Trophoblast cell (in vitro differentiated cells and primary cell): ENCODE measurements around the gene SPTLC1.

Experiments used
- DNase-seq, 2 donors: peaks; one replicate each; pipeline ENCODE4 v3.0.0-alpha.2; 2016
- H2AFZ ChIP-seq: 2 replicates; pipeline ENCODE4 v1.6.1; 2013; ENCODE audit warnings: low read length, moderate library complexity, mild to moderate bottlenecking; ENCODE audit not compliant: insufficient read depth, poor library complexity
- H2AK5ac ChIP-seq: 2 replicates; pipeline ENCODE4 v1.6.1; 2013; ENCODE audit warnings: mild to moderate bottlenecking, low read length
- H2BK120ac ChIP-seq: 2 replicates; pipeline ENCODE4 v1.6.1; 2013; ENCODE audit warnings: low read length, mild to moderate bottlenecking, moderate library complexity; ENCODE audit not compliant: insufficient read depth, poor library complexity
- H2BK12ac ChIP-seq: 2 replicates; pipeline ENCODE4 v1.6.1; 2013; ENCODE audit warnings: mild to moderate bottlenecking, low read length, moderate library complexity
- H2BK5ac ChIP-seq: 2 replicates; pipeline ENCODE4 v1.6.1; 2013; ENCODE audit warnings: low read length, low read depth, moderate library complexity, mild to moderate bottlenecking; ENCODE audit not compliant: poor library complexity
- H3K14ac ChIP-seq: 2 replicates; pipeline ENCODE4 v1.6.1; 2013; ENCODE audit warnings: mild to moderate bottlenecking, low read length
- H3K18ac ChIP-seq: 2 replicates; pipeline ENCODE4 v1.6.1; 2013; ENCODE audit warnings: mild to moderate bottlenecking, low read length
- H3K23ac ChIP-seq: 2 replicates; pipeline ENCODE4 v1.6.1; 2013; ENCODE audit warnings: low read length
- H3K27ac ChIP-seq: 2 replicates; pipeline ENCODE4 v1.5.1; 2013; ENCODE audit warnings: low read depth, mild to moderate bottlenecking, inconsistent platforms, low read length, moderate library complexity
- H3K27me3 ChIP-seq: 2 replicates; pipeline ENCODE4 v1.6.1; 2013; ENCODE audit warnings: inconsistent platforms, mild to moderate bottlenecking, low read length, moderate library complexity; ENCODE audit not compliant: insufficient read depth
- H3K36me3 ChIP-seq, 2 experiments: 1 replicate in 1 of 2; 2 replicates in 1 of 2; pipeline ENCODE4 v1.6.1; 2013; ENCODE audit warnings: low read length in 2 of 2, mild to moderate bottlenecking in 2 of 2, moderate library complexity in 1 of 2; ENCODE audit not compliant: insufficient read depth in 2 of 2, control insufficient read depth in 1 of 2
- H3K4ac ChIP-seq: 2 replicates; pipeline ENCODE4 v1.6.1; 2013; ENCODE audit warnings: low read depth, mild to moderate bottlenecking, low read length, moderate library complexity
- H3K4me1 ChIP-seq, 2 experiments: 1 replicate in 1 of 2; 2 replicates in 1 of 2; pipeline ENCODE4 v1.6.1; 2013; ENCODE audit warnings: low read length in 2 of 2, mild to moderate bottlenecking in 2 of 2, moderate library complexity in 1 of 2; ENCODE audit not compliant: insufficient read depth in 2 of 2, control insufficient read depth in 1 of 2
- H3K4me2 ChIP-seq: 2 replicates; pipeline ENCODE4 v1.6.1; 2013; ENCODE audit warnings: inconsistent platforms, mild to moderate bottlenecking, low read length, moderate library complexity
- H3K4me3 ChIP-seq: 2 replicates; pipeline ENCODE4 v1.5.1; 2013; ENCODE audit warnings: mild to moderate bottlenecking, low read depth, low read length, inconsistent platforms
- H3K79me1 ChIP-seq: one replicate; pipeline ENCODE4 v1.6.1; 2013; ENCODE audit warnings: low read length
- H3K79me2 ChIP-seq: 2 replicates; pipeline ENCODE4 v1.6.1; 2013; ENCODE audit warnings: low read length, mild to moderate bottlenecking; ENCODE audit not compliant: control insufficient read depth, insufficient read depth, poor library complexity
- H3K9ac ChIP-seq: 2 replicates; pipeline ENCODE4 v1.6.1; 2013; ENCODE audit warnings: mild to moderate bottlenecking, low read length
- H3K9me3 ChIP-seq: 2 replicates; pipeline ENCODE4 v1.6.1; 2013; ENCODE audit warnings: low read depth, mild to moderate bottlenecking, control low read depth, inconsistent platforms, low read length; ENCODE audit not compliant: insufficient read depth
- H4K12ac ChIP-seq: 2 replicates; pipeline ENCODE4 v1.6.1; 2013; ENCODE audit warnings: low read depth, mild to moderate bottlenecking, low read length, moderate library complexity
- H4K8ac ChIP-seq: 2 replicates; pipeline ENCODE4 v1.6.1; 2013; ENCODE audit warnings: low read depth, mild to moderate bottlenecking, low read length, moderate library complexity
- H4K91ac ChIP-seq: one replicate; pipeline ENCODE4 v1.6.1; 2013; ENCODE audit warnings: low read depth, mild to moderate bottlenecking, low read length, moderate library complexity
- WGBS: extraction: QIAGEN DNeasy Blood & Tissue Kit; methylation state at CpG from one replicate; pipeline ENCODE4 v1.1.7; 2013; ENCODE audit warnings: missing lambda C conversion rate; ENCODE audit not compliant: insufficient read length, insufficient coverage; ENCODE audit errors: extremely low coverage; 5-methylcytosine and 5-hydroxymethylcytosine counted together

Gene SPTLC1

GRCh38 chr9:92098638-92099037, 16.6 kb downstream of the SPTLC1 start:
- Histone ChIP-seq H3K9me3 (peaks cover 2% of the 10 kb centered on the region), H3K9ac (no peak overlapping the region), H3K4me1 (peaks cover 6 to 10% of the 10 kb centered on the region in 2 experiments), H4K12ac (no peak overlapping the region), H2AFZ (no peak overlapping the region), H4K91ac (no peak overlapping the region), H3K4me2 (no peak overlapping the region), H3K18ac (no peak overlapping the region), H4K8ac (no peak overlapping the region), H2BK5ac (no peak overlapping the region), H3K23ac (no peak overlapping the region), H2AK5ac (no peak overlapping the region), H3K4ac (no peak overlapping the region), H3K79me1 (no peaks in the 10 kb centered on the region), H3K4me3 (no peak overlapping the region), H3K79me2 (no peaks in the 10 kb centered on the region), H3K27me3 (no peaks in the 10 kb centered on the region), H2BK12ac (no peak overlapping the region), H3K27ac (no peak overlapping the region), H2BK120ac (no peak overlapping the region), H3K14ac (no peak overlapping the region), H3K36me3 (peaks cover 4 to 10% of the 10 kb centered on the region in 2 experiments)
- no peak for DNase-seq
- no CpG with 5 or more reads among the region's 1 CpG for WGBS

- Histone ChIP-seq H3K79me1 (no peaks in the 10 kb centered on the region), H4K8ac (no peak overlapping the region), H2AK5ac (no peak overlapping the region), H3K18ac (peak overlapping the region; percentile 41), H2AFZ (no peak overlapping the region), H2BK5ac (no peak overlapping the region), H3K14ac (no peak overlapping the region), H2BK120ac (no peak overlapping the region), H3K9me3 (no peaks in the 10 kb centered on the region), H3K36me3 (peaks cover 2 to 4% of the 10 kb centered on the region in 2 experiments), H3K23ac (no peak overlapping the region), H3K9ac (no peak overlapping the region), H3K4me1 (peaks cover 6 to 10% of the 10 kb centered on the region in 2 experiments), H3K4me3 (no peak overlapping the region), H3K27ac (no peak overlapping the region), H4K91ac (no peak overlapping the region), H4K12ac (no peak overlapping the region), H2BK12ac (no peak overlapping the region), H3K79me2 (no peaks in the 10 kb centered on the region), H3K4me2 (no peak overlapping the region), H3K27me3 (no peaks in the 10 kb centered on the region), H3K4ac (peak overlapping the region; percentile 24)
- WGBS = no CpG with 5 or more reads among the region's 26 CpGs
- DNase-seq = peak; percentile 92 to 96
These were observed 17.2 kb downstream of the SPTLC1 start for GRCh38 chr9:92097997-92098482.

DNA sequence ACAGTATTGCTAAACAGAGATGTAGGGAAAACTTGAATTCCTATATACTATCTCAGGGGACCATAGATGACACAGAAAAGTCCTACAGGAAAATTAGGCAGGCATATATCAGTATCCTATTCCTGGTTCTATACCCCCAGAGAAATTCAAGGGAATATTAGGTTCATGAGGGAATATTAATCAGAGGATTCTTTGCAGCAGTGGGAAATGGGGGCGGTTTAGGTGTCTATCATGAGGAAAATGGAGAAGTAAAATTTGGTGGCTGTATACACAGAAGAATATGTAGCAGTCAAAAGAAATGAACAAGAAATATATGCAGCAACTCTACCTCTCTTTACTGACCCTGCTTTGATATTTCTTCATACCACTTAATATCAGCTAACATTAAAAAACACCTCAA, 20.0 kb downstream of the SPTLC1 start:
- Histone ChIP-seq H3K14ac (no peak overlapping the region), H3K9me3 (no peaks in the 10 kb centered on the region), H3K4me2 (no peak overlapping the region), H4K8ac (no peak overlapping the region), H2BK12ac (no peak overlapping the region), H3K27me3 (no peaks in the 10 kb centered on the region), H2BK5ac (no peak overlapping the region), H3K79me2 (no peaks in the 10 kb centered on the region), H2AK5ac (no peak overlapping the region), H3K79me1 (no peaks in the 10 kb centered on the region), H3K18ac (no peak overlapping the region), H3K9ac (no peak overlapping the region), H3K23ac (no peak overlapping the region), H2BK120ac (no peak overlapping the region), H3K4me1 (peaks cover 3 to 7% of the 10 kb centered on the region in 2 experiments), H4K12ac (no peak overlapping the region), H3K27ac (no peak overlapping the region), H3K4me3 (no peak overlapping the region), H3K4ac (no peak overlapping the region), H4K91ac (no peak overlapping the region), H3K36me3 (peaks cover 4% of the 10 kb centered on the region in 2 experiments), H2AFZ (no peak overlapping the region)
- no peak for DNase-seq
- WGBS = no CpG with 5 or more reads among the region's 1 CpG

DNA sequence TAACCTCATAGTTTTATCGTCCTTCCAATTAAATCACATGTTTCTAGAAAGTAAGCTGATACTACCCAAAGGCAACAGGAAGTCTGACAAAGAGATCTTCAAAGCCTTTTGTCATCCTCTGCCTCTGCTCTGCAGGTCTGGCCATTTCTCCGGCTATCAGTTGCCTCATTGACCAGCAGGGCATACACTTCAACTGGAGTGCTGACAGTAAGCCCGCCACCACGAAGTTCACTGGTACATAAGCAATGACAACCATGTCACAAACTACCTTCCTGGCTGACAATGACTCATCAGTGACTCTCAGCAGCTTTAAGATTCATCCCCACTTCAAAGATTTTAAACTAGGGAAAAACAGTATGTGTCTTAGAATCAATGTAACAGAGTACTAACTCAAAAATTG, 20.6 kb downstream of the SPTLC1 start:
- Histone ChIP-seq H4K12ac (no peak overlapping the region), H3K9ac (no peak overlapping the region), H2AK5ac (no peak overlapping the region), H3K4me2 (no peak overlapping the region), H2BK12ac (no peak overlapping the region), H3K27me3 (no peaks in the 10 kb centered on the region), H2BK120ac (no peak overlapping the region), H3K4me1 (peaks cover 0 to 4% of the 10 kb centered on the region in 2 experiments), H3K4me3 (no peak overlapping the region), H3K36me3 (peaks cover 4 to 5% of the 10 kb centered on the region in 2 experiments), H4K8ac (no peak overlapping the region), H3K14ac (no peak overlapping the region), H3K79me2 (no peaks in the 10 kb centered on the region), H4K91ac (no peak overlapping the region), H3K23ac (no peak overlapping the region), H2AFZ (no peak overlapping the region), H3K4ac (no peak overlapping the region), H2BK5ac (no peak overlapping the region), H3K79me1 (no peaks in the 10 kb centered on the region), H3K18ac (no peak overlapping the region), H3K27ac (no peak overlapping the region), H3K9me3 (no peaks in the 10 kb centered on the region)
- DNase-seq = peak; percentile 66 to 75
- WGBS = no CpG with 5 or more reads among the region's 4 CpGs
